BE2C (cell line): ENCODE measurements around the gene GGNBP2.

ENCODE experiments used
- DNase-seq: peaks from one replicate; pipeline ENCODE4 v3.0.0-alpha.2; 2020
- H3K27me3 ChIP-seq: fragments of 250-450 bp; sonication (Bioruptor Pico); 2 replicates; pipeline ENCODE4 v1.5.1; 2020; ENCODE audit warnings: mild to moderate bottlenecking
- H3K36me3 ChIP-seq: fragments of 250-450 bp; sonication (Bioruptor Pico); 2 replicates; pipeline ENCODE4 v1.5.1; 2020; ENCODE audit warnings: mild to moderate bottlenecking
- H3K4me1 ChIP-seq: fragments of 250-450 bp; sonication (Bioruptor Pico); 2 replicates; pipeline ENCODE4 v1.5.1; 2020
- H3K4me3 ChIP-seq: 2 replicates; pipeline ENCODE4 v1.5.1; 2011; ENCODE audit warnings: low read depth, low read length
- H3K9me3 ChIP-seq: fragments of 250-450 bp; sonication (Bioruptor Pico); 2 replicates; pipeline ENCODE4 v1.5.1; 2020
- TF ChIP-seq, protein P1 (sequence below): IDR thresholded peaks from 2 replicates; pipeline ENCODE4 v1.5.1; 2012; ENCODE audit warnings: mild to moderate bottlenecking, low read depth, low read length

Gene GGNBP2

DNA sequence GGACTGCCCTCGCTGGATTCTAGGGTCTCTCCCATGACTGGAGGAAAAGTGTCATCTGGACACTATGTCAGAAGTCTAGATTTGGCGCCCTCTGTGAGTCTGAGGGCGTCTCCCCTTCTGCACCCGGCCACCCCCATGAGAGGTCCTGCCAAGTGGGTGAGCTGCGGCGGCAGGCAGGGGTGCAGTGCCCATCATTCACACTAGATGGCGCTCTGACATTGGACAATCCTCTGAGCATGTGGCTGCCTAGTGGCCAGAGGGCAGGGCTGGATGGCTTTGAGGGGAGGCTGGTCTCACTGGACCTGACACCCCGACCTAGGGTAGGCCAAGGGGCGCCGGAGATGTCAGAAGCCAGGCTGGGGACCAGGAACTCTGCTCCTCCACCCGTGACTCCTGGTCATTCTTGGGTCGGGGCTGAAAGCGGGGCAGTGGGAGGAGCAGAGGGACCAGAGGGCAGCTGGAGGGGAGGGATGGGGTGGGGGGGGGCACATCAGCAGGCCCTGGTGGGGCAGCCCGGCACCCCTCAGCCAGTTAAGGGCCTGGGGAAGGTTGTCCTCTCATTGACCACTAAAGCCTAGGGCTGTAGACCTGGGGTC is 84.6 kb downstream of the GGNBP2 start:
- Histone ChIP-seq H3K9me3 (no peaks in the 10 kb centered on the region), H3K27me3 (no peaks in the 10 kb centered on the region), H3K4me1 (peaks cover 13% of the 10 kb centered on the region), H3K36me3 (no peaks in the 10 kb centered on the region), H3K4me3 (no peak overlapping the region)
- TF ChIP-seq, protein P1, sequence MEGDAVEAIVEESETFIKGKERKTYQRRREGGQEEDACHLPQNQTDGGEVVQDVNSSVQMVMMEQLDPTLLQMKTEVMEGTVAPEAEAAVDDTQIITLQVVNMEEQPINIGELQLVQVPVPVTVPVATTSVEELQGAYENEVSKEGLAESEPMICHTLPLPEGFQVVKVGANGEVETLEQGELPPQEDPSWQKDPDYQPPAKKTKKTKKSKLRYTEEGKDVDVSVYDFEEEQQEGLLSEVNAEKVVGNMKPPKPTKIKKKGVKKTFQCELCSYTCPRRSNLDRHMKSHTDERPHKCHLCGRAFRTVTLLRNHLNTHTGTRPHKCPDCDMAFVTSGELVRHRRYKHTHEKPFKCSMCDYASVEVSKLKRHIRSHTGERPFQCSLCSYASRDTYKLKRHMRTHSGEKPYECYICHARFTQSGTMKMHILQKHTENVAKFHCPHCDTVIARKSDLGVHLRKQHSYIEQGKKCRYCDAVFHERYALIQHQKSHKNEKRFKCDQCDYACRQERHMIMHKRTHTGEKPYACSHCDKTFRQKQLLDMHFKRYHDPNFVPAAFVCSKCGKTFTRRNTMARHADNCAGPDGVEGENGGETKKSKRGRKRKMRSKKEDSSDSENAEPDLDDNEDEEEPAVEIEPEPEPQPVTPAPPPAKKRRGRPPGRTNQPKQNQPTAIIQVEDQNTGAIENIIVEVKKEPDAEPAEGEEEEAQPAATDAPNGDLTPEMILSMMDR, result peak; percentile 96
- peak; percentile 84 for DNase-seq

DNA sequence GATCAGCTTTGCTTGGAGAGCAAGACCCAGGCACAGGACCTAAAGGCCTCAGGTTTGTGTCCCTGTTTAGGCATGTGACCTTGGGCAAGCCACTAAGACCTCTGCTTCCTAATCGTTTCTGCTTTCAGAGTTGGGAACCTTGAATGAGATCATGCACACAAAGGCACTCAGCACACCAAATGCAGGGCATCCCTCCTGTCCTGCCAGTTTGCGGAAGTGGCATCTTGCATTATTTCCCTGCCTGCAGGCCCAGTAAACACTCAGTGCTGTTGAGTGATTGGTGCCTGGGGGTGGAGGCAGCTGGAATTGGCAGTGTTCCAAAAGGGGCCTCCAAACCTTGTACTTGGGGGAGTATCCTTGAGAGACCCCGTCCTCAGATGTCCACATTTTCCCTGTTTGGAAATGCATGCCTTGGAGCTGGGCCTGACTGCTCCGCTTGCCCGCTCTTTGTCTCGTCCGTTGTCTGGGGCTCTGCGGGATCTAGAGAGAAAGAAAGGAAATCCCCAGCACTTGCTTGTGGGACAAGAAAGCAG is 85.3 kb downstream of the GGNBP2 start:
- no peak for DNase-seq
- Histone ChIP-seq H3K9me3 (no peaks in the 10 kb centered on the region), H3K27me3 (no peaks in the 10 kb centered on the region), H3K4me3 (no peak overlapping the region), H3K4me1 (peaks cover 13% of the 10 kb centered on the region), H3K36me3 (no peaks in the 10 kb centered on the region)
- TF ChIP-seq, protein P1, result no peak

DNA sequence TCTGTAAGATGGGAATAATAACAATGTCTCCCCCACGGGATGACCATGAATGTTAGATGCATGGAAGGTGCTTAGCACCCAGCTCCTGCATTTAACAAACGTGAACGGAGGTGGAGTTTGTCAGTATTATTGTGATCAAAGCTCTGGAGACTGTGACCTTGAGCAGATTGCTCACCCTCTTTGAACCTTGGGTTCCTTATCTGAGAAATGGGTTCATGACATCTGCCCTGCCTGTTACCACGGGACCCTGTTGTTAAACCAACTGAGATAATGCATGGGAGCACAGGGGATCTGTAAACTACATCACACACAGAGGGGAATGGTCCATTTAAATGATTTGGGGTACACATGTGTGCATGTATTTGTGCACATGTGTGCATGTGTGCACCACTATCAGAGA is 86.3 kb downstream of the GGNBP2 start:
- H3K4me1 ChIP-seq, result peaks cover 13% of the 10 kb centered on the region
- no peaks in the 10 kb centered on the region for H3K36me3 ChIP-seq
- no peak for DNase-seq
- H3K9me3 ChIP-seq, result no peaks in the 10 kb centered on the region
- TF ChIP-seq, protein P1, result no peak
- H3K4me3 ChIP-seq, result no peak overlapping the region
- no peaks in the 10 kb centered on the region for H3K27me3 ChIP-seq

DNA sequence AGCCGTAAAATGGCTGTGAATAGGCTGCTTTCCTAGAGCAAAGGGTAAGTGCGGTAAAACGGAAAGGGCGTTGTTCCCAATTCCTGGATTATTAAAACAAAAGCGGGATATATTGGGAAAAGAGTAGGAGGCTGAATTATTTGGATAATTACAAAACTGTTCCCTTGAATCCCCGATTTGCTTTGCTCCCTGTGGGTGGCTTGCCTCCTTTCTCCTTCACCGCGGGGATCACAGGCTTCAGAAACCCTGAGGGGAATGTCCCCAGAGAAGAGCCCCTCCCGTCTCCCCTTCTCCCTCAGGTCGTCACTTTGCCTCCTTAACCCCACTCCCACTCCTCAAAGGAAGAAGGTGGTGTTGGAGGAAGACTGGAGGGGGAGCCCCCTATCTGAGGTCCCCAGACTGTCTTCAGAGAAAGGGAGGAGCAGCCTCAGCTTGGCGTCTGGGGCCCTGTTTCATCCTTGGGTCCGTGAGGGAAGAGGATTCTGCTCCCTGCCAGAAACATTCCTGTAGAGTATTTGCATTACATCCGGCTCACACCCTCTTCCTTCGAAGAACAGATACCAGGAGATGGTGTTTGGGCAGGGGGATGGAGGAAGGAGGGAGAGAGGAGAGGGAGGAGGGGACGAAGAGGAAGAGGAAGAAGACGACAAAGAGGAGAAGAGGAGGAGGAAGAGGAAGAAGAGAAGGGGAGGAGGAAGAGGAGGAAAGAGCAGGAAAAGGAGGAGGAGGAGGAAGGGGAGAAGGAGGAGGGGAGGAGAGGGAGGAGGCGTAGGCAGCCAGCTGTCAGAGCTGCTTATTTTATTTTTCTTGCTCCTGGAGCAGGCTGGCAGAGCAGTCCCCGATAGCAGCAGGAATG is 88.4 kb downstream of the GGNBP2 start:
- no peaks in the 10 kb centered on the region for H3K9me3 ChIP-seq
- no peaks in the 10 kb centered on the region for H3K36me3 ChIP-seq
- peaks cover 9% of the 10 kb centered on the region for H3K4me1 ChIP-seq
- H3K27me3 ChIP-seq, result no peaks in the 10 kb centered on the region
- no peak overlapping the region for H3K4me3 ChIP-seq
- TF ChIP-seq, protein P1, result no peak
- DNase-seq, result no peak
